ENCODE results near the gene ADGRG1.

The ADGRG1 gene

DNA sequence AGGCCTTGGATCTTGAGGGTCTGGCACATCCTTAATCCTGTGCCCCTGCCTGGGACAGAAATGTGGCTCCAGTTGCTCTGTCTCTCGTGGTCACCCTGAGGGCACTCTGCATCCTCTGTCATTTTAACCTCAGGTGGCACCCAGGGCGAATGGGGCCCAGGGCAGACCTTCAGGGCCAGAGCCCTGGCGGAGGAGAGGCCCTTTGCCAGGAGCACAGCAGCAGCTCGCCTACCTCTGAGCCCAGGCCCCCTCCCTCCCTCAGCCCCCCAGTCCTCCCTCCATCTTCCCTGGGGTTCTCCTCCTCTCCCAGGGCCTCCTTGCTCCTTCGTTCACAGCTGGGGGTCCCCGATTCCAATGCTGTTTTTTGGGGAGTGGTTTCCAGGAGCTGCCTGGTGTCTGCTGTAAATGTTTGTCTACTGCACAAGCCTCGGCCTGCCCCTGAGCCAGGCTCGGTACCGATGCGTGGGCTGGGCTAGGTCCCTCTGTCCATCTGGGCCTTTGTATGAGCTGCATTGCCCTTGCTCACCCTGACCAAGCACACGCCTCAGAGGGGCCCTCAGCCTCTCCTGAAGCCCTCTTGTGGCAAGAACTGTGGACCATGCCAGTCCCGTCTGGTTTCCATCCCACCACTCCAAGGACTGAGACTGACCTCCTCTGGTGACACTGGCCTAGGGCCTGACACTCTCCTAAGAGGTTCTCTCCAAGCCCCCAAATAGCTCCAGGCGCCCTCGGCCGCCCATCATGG lies 35.7 kb downstream of the ADGRG1 start:
- H3K9ac ChIP-seq (ENCODE audit: low read length), result no peak overlapping the region
- H3K4me3 ChIP-seq (ENCODE audit: low read length), result no peak overlapping the region
- no peak for TF ChIP-seq EZH2 (optimal IDR thresholded peaks at IDR 0.05; ENCODE audit: low read depth, low read length)
- TF ChIP-seq, protein P1, sequence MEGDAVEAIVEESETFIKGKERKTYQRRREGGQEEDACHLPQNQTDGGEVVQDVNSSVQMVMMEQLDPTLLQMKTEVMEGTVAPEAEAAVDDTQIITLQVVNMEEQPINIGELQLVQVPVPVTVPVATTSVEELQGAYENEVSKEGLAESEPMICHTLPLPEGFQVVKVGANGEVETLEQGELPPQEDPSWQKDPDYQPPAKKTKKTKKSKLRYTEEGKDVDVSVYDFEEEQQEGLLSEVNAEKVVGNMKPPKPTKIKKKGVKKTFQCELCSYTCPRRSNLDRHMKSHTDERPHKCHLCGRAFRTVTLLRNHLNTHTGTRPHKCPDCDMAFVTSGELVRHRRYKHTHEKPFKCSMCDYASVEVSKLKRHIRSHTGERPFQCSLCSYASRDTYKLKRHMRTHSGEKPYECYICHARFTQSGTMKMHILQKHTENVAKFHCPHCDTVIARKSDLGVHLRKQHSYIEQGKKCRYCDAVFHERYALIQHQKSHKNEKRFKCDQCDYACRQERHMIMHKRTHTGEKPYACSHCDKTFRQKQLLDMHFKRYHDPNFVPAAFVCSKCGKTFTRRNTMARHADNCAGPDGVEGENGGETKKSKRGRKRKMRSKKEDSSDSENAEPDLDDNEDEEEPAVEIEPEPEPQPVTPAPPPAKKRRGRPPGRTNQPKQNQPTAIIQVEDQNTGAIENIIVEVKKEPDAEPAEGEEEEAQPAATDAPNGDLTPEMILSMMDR (IDR thresholded peaks at IDR 0.05; ENCODE audit: low read length), result no peak
- TF ChIP-seq EZH2phosphoT487 (IDR thresholded peaks at IDR 0.05; ENCODE audit: low read length), result no peak
- no peak overlapping the region for H3K27ac ChIP-seq (ENCODE audit: low read length)
- H4K20me1 ChIP-seq (ENCODE audit: insufficient read depth, low read length), result no peaks in the 10 kb centered on the region
- no peak for DNase-seq
- no peaks in the 10 kb centered on the region for H3K4me1 ChIP-seq (ENCODE audit: low read length)
- no peak overlapping the region for H3K4me2 ChIP-seq (ENCODE audit: low read depth, low read length)
- no peaks in the 10 kb centered on the region for H3F3A ChIP-seq (ENCODE audit: insufficient read depth, low read length)
- H2AFZ ChIP-seq (ENCODE audit: low read length), result no peak overlapping the region
- H3K79me2 ChIP-seq (ENCODE audit: low read length), result no peaks in the 10 kb centered on the region
- H3K9me3 ChIP-seq (replicated peaks; ENCODE audit: insufficient read depth, low read length), result no peaks in the 10 kb centered on the region
- H3K9me2 ChIP-seq (replicated peaks; ENCODE audit: insufficient read depth, low read length), result no peaks in the 10 kb centered on the region
- H3K36me3 ChIP-seq (replicated peaks; ENCODE audit: insufficient read depth, low read length), result no peaks in the 10 kb centered on the region
- no peaks in the 10 kb centered on the region for H3K27me3 ChIP-seq (replicated peaks; ENCODE audit: insufficient read depth, low read length)

- Histone ChIP-seq H3K9ac (ENCODE audit: low read length) (no peak overlapping the region), H4K20me1 (ENCODE audit: insufficient read depth, low read length) (no peaks in the 10 kb centered on the region), H3K4me2 (ENCODE audit: low read depth, low read length) (no peak overlapping the region), H3K79me2 (ENCODE audit: low read length) (no peaks in the 10 kb centered on the region), H3K36me3 (replicated peaks; ENCODE audit: insufficient read depth, low read length) (no peaks in the 10 kb centered on the region), H3K9me2 (replicated peaks; ENCODE audit: insufficient read depth, low read length) (no peaks in the 10 kb centered on the region), H3K4me1 (ENCODE audit: low read length) (no peaks in the 10 kb centered on the region), H3K9me3 (replicated peaks; ENCODE audit: insufficient read depth, low read length) (no peaks in the 10 kb centered on the region), H3K4me3 (ENCODE audit: low read length) (no peak overlapping the region), H3K27ac (ENCODE audit: low read length) (no peak overlapping the region), H2AFZ (ENCODE audit: low read length) (no peak overlapping the region), H3F3A (ENCODE audit: insufficient read depth, low read length) (no peaks in the 10 kb centered on the region), H3K27me3 (replicated peaks; ENCODE audit: insufficient read depth, low read length) (no peaks in the 10 kb centered on the region)
- TF ChIP-seq EZH2phosphoT487 (IDR thresholded peaks at IDR 0.05; ENCODE audit: low read length), result no peak
- TF ChIP-seq, protein P1 (IDR thresholded peaks at IDR 0.05; ENCODE audit: low read length), result no peak
- TF ChIP-seq EZH2 (optimal IDR thresholded peaks at IDR 0.05; ENCODE audit: low read depth, low read length), result no peak
- DNase-seq, result no peak
Measured at GRCh38 chr16:57664662-57665025, 36.2 kb downstream of the ADGRG1 start.

- Histone ChIP-seq H4K20me1 (ENCODE audit: insufficient read depth, low read length) (no peaks in the 10 kb centered on the region), H3F3A (ENCODE audit: insufficient read depth, low read length) (no peaks in the 10 kb centered on the region), H2AFZ (ENCODE audit: low read length) (no peak overlapping the region), H3K27me3 (replicated peaks; ENCODE audit: insufficient read depth, low read length) (no peaks in the 10 kb centered on the region), H3K27ac (ENCODE audit: low read length) (no peak overlapping the region), H3K4me1 (ENCODE audit: low read length) (no peaks in the 10 kb centered on the region), H3K9ac (ENCODE audit: low read length) (no peak overlapping the region), H3K36me3 (replicated peaks; ENCODE audit: insufficient read depth, low read length) (no peaks in the 10 kb centered on the region), H3K79me2 (ENCODE audit: low read length) (no peaks in the 10 kb centered on the region), H3K4me3 (ENCODE audit: low read length) (no peak overlapping the region), H3K9me3 (replicated peaks; ENCODE audit: insufficient read depth, low read length) (no peaks in the 10 kb centered on the region), H3K9me2 (replicated peaks; ENCODE audit: insufficient read depth, low read length) (no peaks in the 10 kb centered on the region), H3K4me2 (ENCODE audit: low read depth, low read length) (no peak overlapping the region)
- no peak for DNase-seq
- TF ChIP-seq EZH2 (optimal IDR thresholded peaks at IDR 0.05; ENCODE audit: low read depth, low read length) (no peak), EZH2phosphoT487 (IDR thresholded peaks at IDR 0.05; ENCODE audit: low read length) (no peak)
- TF ChIP-seq, protein P1 (IDR thresholded peaks at IDR 0.05; ENCODE audit: low read length), result no peak
Measured at GRCh38 chr16:57665541-57665940, 37.1 kb downstream of the ADGRG1 start.
